Activated CD4-positive, alpha-beta T cell treated with anti-CD3 and anti-CD28 coated beads for 4 hours (primary cell): Measurements from ENCODE around the gene KMT5C.
A peak's percentile ranks its signal among the peaks of the same experiment; 100 is the strongest.

Source experiments
- DNase-seq, 2 donors: peaks; one replicate each; pipeline ENCODE4 v3.0.0-alpha.2; 2020

KMT5C gene

DNA sequence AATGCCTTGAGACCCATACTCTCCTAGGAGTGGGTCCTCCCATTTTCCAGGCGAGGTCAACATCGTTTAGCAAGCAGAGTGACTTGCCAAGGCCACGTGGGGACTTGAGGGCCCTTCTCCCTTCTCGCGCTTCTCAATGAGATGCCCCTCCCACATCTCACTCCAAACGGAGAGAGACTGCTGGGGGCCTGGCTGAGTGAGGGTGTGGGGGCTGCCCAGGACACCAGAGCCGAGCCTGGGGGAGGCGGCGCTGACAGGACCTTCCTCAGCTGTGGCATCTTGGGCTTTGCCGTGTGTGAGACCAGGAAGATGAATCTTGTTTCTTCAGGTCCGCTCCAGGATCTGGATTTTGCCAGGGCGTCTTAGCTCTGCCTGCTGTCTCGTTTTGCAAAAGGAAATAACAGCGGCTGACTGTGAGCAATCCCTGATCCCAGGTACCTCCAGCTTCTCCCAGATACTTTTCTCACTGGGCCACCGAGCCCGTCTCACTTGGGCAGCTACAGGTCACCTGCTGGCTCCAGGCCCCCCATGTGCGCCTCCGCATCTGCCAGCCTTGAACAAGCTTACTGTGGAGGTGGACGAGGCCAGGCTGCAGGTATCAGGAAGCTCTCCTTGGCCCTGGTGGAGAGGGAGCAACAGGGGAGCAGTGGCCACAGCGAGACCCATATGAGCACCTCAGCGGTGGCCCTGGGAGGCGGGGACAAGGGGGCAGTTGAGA, 8.8 kb downstream of the KMT5C start:
- no peak for DNase-seq

DNA sequence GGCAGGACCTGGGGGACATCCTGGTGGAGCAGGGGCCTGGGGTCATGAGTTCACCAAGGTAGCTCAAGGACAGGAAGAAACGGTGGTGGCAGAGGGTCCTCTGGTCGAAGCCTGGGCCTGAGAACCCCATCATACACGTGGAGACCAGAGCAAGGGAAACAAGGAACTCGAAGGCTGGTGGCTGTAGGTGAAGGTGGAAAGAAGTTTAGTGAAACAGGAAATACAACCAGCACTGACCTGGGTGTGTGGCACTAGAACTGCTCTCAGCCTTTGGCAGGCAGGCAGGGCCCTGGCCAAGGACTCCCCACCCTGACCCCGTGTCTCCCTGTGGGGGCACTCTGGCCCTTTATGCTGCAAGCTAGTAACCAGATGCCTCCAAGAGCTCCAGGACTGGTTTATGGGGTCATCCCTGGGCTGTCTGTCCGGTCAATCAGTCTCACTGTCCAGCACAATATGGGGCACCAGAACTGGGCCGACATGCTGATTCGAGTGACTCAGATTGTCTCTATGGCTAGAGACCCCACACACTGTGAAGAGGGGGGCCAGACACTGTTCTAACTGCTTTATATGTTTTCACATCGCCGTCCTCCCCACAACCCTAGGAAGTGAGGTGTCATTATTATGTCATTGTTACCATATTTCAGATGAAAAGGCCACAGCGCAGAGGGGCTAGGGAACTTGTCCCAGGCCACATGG, 11.1 kb downstream of the KMT5C start:
- DNase-seq, result no peak

DNA sequence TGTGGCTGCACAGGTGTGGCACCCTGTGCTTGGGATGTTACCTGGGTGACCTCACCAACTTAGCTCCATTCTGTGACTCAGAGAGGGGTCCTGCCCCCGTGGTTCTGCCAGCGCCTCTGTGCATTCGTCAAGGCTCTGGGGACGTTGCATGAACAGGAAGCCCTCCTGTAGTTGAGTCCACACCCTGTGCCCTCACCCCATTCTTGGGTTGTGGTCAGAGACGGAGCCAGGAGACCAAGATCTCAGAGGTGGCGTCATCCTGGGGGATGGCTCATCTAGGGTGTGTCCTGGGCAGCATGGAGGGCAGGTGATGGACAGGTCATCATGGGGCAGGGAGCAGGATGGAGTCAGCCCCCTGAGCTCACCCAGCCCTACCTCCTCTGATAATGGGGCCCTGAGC, 12.4 kb downstream of the KMT5C start:
- no peak for DNase-seq

DNA sequence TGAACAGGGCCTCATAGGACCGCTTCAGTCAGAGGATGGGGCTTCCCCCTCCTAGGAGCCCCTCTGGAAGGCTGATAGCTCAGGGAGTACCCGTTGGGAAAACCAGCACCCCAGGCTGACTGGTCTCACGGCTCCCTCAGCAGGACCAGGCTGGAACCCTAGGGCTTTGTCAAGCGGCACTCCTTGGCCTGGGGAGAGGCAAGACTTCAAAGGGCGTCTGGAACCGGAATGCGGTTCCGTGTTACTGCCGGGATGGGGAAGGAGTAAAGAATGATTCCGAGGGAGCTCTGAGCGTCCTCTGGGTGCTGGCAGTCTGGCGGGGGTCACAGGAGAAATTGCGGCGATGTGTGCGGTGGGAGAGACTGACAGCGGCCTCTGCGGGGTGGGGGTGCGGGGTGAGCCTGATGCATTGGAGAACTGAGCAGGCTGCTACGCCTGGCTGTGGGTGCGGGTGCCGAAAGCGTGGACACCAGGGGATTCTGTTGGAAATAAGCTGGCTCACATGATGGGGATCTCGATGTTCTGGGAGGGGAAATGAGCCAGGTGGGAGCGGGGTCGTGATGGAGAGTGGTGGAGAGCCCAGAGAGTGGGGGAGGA, 13.0 kb downstream of the KMT5C start:
- DNase-seq, result no peak

DNA sequence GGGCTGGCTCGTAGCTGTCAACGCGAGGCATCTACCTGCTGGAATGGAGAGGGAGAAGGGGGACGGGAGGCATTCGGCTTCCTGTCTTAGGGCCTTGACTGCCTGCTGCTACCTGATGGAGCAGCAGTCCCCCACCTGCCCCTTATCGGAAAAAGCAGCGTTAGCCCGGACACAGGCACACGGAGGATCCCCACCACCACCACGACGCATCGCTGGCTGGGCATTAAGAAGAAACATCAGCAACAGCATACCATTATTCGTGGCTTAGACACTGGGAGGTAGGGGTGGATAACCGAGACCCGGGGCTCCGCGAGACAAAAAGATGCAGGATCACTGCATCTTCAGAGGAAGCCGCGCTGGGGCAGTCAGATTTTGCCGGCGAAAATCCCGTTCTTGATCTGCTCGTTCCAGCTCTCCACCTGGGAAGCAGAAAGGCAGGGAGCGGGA, 13.7 kb downstream of the KMT5C start:
- DNase-seq, result no peak

DNA sequence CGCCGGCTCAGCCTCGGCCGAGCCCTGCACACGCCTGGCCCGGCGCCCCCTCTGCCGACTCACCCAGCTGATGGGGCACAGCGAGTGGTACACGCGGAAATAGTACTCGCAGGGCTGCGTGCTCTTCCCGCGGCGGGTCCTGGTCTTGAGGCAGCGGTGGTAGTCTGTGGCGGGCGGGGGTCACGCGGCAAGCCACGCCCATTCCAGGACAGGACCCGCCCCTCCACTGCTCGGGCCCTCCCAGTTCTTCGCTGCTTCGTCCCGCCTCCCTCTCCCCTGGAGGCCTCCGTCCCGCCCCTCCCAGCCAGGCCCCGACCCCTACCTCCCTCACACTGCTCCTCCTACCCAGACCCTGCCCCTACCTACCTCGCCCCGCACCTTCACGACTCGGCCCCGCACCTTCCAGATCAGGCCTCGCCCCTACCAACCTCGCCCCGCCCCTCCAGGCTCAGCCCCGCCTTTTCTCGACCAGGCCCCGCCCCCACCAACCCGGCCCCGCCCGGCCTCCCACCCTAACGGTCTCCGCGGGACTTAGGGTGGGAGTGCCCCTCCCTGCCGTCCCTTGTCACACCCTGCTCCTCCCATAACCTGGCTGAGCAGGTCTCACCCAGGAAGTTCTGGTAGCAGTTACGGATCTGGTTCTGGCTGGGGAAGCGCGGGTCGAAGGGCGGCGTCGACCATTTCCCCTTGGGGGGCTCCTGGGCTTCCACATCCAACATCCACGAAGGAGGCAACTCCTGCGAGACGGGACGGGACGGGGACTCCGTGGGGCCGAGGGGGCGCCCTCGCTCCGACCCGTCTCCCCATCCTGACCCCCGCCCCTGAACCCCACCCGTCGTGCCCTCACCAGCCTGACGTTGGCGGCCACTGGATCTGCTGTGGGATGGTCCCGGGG, 14.4 kb downstream of the KMT5C start:
- DNase-seq, result peak; percentile 49 to 67

DNA sequence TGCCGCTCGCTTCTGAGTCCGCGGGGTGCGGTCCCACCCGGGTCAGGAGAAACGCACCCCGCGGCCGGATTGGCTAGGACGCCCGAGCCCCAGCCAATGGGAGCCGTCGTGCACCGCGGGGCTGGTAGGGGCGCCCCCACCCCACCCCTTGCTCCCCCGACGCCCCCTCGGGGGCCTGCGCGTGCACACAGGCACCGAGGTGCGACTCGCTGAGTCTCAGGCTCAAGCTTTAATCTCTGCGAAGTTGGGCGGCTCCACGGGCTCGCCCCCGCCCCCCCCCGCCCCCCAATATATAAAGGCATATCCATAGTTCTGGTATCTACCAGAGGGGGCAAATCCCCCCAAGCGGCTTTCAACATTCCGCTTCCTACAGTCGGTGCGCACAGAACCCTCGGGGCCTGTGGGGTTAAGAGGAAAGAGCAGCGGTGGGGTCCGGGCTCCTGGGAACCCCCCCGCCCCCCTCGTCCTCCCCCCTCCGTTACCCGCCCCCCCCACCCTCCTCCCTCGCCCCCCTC, 15.1 kb downstream of the KMT5C start, which contains the start of gene COX6B2:
COX6B2 (minus strand) TSS at position 22 of the 515 bp plus-strand sequence. CDS start 198 bp downstream, outside the sequence.
- no peak for DNase-seq

DNA sequence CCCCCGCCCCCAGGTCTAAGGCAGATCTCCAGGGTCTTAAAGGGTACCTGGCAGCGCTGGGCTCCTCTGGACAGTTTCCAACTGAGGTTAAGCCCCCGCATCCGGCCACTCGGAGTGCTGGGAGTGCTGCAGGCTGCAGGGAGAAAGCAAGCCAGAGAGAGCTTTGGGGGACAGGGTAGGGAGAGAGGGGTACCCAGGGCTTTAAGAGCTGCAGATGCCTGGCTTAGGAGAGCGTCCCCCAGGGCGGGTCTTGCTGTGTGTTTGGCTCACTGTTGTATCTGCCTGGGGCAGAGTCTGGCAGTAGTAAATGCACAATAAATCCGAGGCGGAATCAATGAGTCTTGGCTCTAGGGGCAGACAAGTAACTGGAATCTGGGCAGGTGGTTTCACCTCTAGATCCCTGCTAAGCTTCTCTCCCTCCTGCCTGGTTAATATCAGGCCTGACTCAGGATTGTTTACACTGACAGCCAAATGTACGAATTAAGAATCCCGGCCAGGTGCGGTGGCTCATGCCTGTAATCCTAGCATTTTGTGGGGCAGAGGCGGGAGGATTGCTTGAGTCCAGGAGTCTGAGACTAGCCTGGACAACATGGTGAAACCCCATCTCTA, 15.6 kb downstream of the KMT5C start:
- DNase-seq, result no peak

DNA sequence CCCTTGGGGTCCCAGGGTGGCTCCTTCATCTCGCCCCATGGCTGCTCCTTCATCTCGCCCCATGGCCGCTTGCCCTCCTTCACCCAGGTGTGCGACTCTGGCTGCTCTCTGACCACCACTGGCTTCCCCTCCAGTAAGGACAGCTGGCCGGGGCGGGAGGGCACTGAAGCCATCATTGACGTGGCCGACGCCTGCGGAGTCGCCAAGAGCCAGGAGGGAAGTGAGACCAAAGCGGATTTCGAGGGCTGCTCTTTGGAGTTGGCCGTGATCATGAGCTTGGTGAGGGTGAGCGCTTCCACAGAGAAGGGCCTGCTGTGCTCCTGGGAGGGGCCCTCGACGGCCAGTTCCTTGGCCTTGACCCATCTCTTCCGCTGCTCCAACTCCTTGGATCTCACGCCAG, 18.8 kb downstream of the KMT5C start:
- no peak for DNase-seq

DNA sequence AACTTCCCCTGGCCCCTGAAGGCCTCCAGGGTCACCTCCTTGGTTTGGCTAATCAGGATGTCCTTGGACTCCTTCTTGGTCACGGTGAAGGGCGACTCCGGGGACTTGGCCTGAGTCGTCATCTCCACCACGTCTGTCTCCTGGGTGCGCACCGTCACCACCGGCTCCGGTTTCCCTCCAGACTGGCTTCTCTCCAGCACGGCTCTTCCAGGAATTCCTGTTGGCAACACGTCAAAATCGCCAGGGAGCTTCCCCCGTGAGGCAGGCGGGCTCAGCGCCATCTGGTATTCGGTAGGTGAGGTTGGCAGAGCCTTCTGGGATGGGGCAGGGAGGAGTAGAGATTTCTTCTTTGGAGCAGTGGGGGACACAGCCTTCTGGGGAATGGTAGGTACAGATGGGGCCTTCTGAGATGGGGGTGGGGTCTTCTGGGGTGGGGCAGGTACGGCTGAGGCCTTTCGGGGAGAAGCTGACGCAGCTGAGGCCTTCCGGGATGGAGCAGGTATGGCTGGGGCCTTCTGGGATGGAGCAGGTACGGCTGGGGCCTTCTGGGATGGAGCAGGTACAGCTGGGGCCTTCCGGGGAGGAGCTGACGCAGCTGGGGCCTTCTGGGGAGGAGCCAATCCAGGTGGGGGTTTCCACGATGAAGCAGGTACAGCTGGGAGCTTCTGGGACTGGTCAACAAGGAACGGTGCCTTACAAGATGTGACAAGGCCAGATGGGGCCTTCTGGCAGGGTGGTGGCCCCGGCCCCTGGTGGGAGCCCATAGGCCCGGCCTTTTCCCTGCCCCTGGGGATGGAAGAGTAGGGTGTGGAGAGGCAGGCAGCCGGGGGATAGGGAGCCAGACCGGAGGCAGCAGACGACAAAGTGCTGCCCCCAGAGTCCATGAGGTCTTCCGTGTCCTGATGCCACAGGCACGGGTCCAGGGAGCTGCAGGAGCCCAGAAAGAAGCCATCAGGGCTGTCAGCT, 19.6 kb downstream of the KMT5C start:
- no peak for DNase-seq

DNA sequence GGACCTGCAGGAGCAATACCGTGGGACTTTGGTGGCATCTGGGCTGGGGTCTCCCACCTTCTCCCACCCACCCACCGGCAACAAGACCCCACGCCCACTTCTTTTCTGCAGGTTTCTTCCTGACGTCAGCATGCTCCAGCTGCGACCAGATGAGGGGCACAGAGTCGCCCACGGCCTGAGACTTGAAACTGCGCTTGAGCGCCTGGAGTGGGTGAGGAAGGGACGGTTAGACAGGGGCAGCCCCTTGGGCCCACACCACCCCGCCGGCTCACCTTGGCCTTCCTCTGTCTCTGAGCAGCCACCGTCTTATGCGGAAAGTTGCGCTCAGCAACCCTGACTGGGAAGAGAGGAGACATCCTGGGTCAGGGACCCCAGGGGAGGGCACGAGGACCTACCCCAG, 21.2 kb downstream of the KMT5C start:
- no peak for DNase-seq

DNA sequence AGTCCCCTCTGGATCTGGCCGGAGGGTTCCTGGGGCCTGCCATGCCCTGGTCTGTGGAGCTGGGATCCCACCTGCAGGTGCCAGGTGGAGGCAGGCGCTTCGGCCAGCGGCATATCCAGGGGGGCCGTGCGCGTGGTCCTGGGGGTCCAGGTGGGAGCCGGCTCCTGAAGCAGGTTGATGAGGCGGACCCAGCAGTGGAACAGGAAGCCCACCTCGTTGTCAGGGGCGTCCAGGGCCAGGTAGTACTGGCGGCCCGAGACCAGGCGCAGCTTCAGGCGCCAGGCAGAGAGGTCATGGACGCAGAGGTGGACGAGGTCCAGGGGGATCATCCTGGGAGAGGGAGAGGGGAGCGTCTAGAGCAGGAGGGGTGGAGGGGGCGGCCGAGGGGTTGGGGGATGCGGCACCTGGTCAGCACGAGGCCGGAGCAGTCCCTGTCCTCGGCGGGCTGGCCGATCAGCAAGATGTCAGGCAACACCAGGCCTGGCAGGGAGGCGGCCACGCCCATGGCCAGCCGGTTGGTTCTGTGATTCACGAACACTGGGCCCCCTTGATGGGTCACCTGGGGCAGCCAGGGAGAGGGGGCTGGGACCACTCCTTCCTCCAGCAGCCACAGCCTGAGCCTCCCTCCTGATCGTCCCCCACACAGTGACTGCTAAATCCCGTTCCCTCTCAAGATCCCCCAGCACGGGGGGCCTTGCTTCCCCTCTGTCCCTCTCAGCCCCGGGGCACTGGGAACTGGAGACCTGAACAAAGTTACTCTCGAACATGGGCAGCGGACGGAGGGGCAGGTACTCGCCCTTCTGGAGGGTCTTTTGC, 22.7 kb downstream of the KMT5C start:
- DNase-seq, result no peak

DNA sequence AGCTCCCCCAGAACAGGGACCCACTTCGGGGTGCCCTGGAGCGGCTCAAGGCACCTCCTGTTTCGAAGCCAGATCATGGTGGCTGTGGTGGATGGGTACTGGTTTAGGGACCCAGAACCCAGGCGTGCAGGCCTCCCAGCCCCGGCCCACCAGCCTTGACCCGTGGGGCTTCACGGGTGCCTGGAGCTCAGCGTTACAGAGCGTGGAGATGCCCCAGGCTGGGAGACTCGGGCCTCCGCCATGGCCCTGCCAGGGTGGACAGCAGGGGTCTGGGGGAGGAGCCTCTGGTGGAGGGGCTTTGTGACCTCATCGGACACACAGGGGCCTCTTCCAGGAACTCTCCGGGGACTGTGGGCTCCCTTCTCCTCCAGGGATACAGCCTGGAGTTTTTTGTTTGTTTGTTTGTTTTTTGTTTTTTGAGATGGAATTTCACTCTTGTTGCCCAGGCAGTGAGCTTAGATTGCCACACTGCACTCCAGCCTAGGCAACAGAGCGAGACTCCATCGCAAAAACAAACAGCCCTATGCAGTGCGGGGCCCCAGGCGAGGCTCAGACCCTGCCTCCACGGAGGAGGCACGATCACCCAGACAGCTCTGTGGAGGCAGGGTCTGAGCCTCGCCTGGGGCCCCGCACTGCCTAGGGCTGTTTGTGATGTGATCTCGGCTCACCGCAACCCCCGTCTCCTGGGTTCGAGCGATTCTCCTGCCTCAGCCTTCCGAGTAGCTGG, 23.5 kb downstream of the KMT5C start, which contains the start of gene GARIN5B:
GARIN5B (minus strand) TSS at position 271 of the 727 bp plus-strand sequence; CDS start at position 77, 194 bp downstream.
- DNase-seq, result no peak

DNA sequence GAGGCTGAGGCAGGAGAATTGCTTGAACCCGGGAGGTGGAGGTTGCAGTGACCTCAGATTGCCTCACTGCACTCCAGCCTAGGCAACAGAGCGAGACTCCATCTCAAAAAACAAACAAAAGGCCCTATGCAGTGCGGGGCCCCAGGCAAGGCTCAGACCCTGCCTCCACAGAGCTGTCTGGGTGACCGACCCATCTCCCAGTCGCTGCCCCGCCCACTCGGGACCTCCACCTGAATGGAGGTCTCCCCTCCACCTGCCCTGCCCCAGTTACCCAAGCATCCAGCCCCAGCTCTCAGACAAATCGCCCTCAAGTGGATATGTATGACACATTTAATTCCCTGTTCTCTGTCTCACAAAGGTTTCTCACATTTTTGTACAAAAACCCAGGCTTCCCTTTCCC, 25.6 kb downstream of the KMT5C start:
- DNase-seq, result no peak

DNA sequence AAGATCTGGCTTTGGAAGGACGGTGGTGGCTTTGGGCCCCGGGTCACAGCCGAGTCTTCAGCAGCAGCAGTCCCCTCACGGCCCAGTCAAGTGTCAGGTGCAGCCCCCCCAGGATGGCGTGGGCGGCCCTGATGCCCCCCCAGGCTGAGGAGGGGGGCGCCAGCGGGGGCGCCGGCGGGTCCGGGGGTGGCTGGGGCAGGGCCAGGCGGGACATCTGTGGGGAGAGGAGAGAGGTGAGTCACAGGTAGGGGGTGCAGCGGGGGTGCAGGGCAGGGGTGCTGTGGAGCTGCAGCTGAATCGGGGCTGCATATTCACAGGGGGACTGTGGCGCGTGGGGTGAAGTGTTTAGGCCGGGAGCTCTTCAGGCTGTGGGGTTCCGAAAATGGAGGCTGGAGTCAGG, 26.3 kb downstream of the KMT5C start:
- no peak for DNase-seq

DNA sequence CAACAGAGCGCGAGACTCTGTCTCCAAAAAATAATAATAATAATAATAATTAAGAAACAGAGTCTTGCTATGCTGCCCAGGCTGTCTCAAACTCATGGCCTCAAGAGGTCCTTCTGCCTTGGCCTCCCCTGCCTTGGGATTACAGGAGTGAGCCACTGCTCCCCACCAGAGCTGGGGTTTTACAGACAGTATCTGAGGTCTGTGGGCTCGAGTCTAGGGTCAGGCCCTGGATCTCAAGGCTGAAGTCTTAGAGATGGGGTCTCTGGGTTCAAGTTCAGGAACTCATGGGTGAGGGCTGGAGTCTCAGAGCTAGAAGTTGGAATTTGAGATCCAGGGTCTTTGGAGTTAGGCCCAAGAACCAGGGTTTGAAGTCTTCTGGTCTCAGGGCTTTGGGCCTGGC, 27.1 kb downstream of the KMT5C start:
- DNase-seq, result no peak

DNA sequence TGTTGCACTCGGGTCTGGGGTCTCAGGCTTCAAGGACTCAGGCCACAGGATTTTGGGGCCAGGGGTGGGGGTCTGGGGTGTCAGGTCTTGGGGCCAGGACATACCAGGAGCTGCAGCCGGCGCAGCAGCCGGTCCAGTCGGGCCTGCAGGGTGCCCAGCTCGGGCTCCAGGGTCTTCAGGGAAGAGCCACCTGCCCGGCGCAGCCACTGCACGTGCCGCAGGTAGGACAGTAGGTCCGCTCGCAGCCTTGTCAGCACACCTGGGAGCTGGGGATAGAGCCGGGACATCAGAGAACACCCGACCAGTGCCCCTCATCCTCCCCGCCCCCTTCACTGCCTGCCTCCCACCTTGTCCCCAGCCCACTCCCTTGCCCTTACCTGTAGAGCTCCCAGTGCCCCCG, 28.4 kb downstream of the KMT5C start:
- DNase-seq, result no peak

DNA sequence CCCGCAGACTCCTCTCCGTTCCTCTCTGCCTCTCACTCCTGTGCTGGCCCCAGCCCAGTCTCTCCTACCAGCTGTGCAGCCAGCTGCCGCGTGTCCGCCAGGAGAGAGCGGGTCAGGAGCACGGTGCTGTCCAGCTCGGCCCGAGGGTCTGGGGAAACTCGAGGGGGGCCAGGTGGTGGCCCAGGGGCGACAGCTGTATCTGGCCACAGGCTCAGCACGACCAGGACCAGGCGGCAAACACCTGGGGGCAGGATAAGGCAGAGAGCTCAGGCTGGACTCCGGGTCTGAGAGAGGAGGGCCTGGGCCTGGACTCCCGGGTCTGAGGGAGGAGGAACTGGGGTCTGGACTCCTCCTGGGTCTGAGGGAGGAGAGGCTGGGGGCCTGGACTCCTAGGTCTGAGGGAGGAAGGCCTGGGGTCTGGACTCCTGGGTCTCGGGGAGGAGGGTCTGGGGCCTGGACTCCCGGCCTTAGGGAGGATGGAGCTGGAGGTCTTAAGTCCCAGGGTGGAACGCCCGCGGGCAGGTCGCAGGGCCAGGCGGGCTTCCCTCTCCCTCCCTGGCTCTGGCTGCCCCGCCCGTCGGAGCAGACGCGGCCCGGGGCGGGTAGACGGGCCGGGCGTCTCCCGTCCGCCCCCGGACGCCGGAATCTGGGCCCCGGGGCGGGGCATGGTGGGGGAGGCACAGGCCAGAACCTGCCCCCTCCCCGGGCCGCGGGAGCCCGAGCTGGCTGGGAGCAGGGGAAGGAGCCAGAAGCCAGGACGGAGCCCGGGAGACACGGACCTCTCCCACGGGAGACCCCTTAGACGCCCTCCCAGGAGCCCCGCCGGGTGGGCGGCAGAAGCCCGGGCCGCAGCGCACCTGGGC, 29.3 kb downstream of the KMT5C start:
- DNase-seq, result peak in 1 of 2 donors; percentile 19
